Measurements from ENCODE around the gene ARHGEF11.

- no peak for TF ChIP-seq POLR2A (IDR thresholded peaks at IDR 0.05; ENCODE audit: low read depth, low read length)
- no peak for TF ChIP-seq CTCF (conservative IDR thresholded peaks at IDR 0.05; ENCODE audit: low read depth, low read length)
- TF ChIP-seq FOS (IDR thresholded peaks at IDR 0.05; ENCODE audit: low read depth, low read length): no peak
- no peak for TF ChIP-seq MXI1 (IDR thresholded peaks at IDR 0.05; ENCODE audit: borderline replicate concordance, low read depth, low read length)
- TF ChIP-seq ELK1 (IDR thresholded peaks at IDR 0.05; ENCODE audit: borderline replicate concordance, low read depth, low read length): no peak
- TF ChIP-seq SMC3 (IDR thresholded peaks at IDR 0.05; ENCODE audit: low read depth, low read length): no peak
- TF ChIP-seq CHD1 (IDR thresholded peaks at IDR 0.05; ENCODE audit: low read depth, low read length): no peak
- TF ChIP-seq RAD21 (IDR thresholded peaks at IDR 0.05; ENCODE audit: low read length): no peak
- TF ChIP-seq BHLHE40 (IDR thresholded peaks at IDR 0.05; ENCODE audit: low read depth, low read length): no peak
- no peak for TF ChIP-seq RCOR1 (IDR thresholded peaks at IDR 0.05; ENCODE audit: insufficient replicate concordance, low read length)
- TF ChIP-seq RFX5 (IDR thresholded peaks at IDR 0.05; ENCODE audit: low read depth, low read length): no peak
- TF ChIP-seq MAZ (IDR thresholded peaks at IDR 0.05; ENCODE audit: borderline replicate concordance, low read depth, low read length): no peak
- TF ChIP-seq NFE2L2 (IDR thresholded peaks at IDR 0.05; ENCODE audit: low read depth, low read length): no peak
- TF ChIP-seq USF2 (IDR thresholded peaks at IDR 0.05; ENCODE audit: low read depth, low read length): 0 out of 2 replicates have a peak, but pooled peaks have one; percentile 19
Measured at GRCh38 chr1:156911577-156912298, 133.8 kb downstream of the ARHGEF11 start.

Measured in IMR-90 (cell line).